Upper lobe of right lung (tissue), 1 donor: ENCODE measurements around the gene DCST1. TPM values are rescaled to one million over a fixed set of nuclear protein-coding genes. Genes with fewer than 3 reads are reported as not detected.

Experiments used
- ATAC-seq: fragments of 200-7000 bp; cut with Tn5 transposase; one replicate; pipeline ENCODE4 v1.9.1; 2020; ENCODE audit warnings: mild to moderate bottlenecking, moderate library complexity
- DNase-seq: peaks from one replicate; pipeline ENCODE4 v3.0.0-alpha.2; 2020
- H3K27ac ChIP-seq: fragments of 200-600 bp; one replicate; pipeline ENCODE4 v1.8.0; 2022
- H3K27me3 ChIP-seq: fragments of 200-600 bp; one replicate; pipeline ENCODE4 v1.8.0; 2022; ENCODE audit warnings: mild to moderate bottlenecking
- H3K36me3 ChIP-seq: fragments of 200-600 bp; one replicate; pipeline ENCODE4 v1.8.0; 2022
- H3K4me1 ChIP-seq: fragments of 200-600 bp; one replicate; pipeline ENCODE4 v1.8.0; 2022
- H3K4me3 ChIP-seq: fragments of 200-600 bp; one replicate; pipeline ENCODE4 v1.8.0; 2022; ENCODE audit warnings: mild to moderate bottlenecking
- H3K9me3 ChIP-seq: fragments of 200-600 bp; one replicate; pipeline ENCODE4 v1.8.0; 2022
- intact Hi-C: fragments of 100-400 bp; cut with DNase I; formaldehyde crosslinking; loops from one replicate; pipeline ENCODE4 v1.11.0; 2022
- total RNA-seq: library from RNA; stranded (reverse); fragmentation: NEBNext Ultra II Directional; extraction: Animal tissue kit (Norgen Biotek cat#: 25700); gene quantifications from one replicate; pipeline ENCODE4 v1.2.1, GENCODE V29; 2021
- TF ChIP-seq, protein P1 (sequence below): fragments of 200-600 bp; IDR thresholded peaks from one replicate; pipeline ENCODE4 v1.8.0; 2022; ENCODE audit warnings: antibody characterized with exemption
- donor health status: DM: no; HTN: yes; CAD: no; lungs with severe emphysema.

Gene DCST1
- total RNA-seq, 1 donor from 2014 or later: not detected

DNA sequence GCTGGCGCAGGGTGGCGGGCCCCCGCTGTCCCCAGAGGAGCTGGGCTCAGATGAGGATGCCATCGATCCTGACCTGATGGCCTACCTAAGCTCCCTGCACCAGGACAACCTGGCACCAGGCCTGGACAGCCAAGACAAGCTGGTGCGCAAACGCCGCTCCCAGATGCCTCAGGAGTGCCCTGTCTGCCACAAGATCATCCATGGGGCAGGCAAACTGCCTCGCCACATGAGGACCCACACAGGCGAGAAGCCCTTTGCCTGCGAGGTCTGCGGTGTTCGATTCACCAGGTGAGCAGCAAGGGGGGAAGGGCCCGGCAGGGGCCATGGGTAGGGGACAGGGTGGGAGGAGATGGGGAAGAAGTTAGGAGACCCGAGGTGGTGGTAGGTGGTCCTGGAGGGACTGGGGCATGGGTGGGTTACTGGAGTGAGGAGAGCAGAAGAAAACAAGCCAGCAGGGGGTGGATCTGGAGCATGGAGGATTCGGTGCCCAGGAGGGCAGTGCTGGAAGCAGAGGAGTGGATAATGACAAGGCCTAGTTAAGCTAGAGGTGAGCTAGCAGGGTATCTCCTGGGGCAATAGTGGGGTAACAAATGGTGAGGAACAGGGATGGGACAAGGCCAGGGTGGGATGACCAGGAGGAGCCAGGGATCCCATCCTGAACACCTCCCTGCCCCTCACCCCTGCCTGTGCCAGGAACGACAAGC, 17.9 kb upstream of the DCST1 start:
- no peak overlapping the region for H3K4me3 ChIP-seq
- H3K9me3 ChIP-seq: no peaks in the 10 kb centered on the region
- peaks cover 57% of the 10 kb centered on the region for H3K4me1 ChIP-seq
- no peak overlapping the region for H3K27ac ChIP-seq
- H3K36me3 ChIP-seq: peaks cover 28% of the 10 kb centered on the region
- TF ChIP-seq, protein P1, sequence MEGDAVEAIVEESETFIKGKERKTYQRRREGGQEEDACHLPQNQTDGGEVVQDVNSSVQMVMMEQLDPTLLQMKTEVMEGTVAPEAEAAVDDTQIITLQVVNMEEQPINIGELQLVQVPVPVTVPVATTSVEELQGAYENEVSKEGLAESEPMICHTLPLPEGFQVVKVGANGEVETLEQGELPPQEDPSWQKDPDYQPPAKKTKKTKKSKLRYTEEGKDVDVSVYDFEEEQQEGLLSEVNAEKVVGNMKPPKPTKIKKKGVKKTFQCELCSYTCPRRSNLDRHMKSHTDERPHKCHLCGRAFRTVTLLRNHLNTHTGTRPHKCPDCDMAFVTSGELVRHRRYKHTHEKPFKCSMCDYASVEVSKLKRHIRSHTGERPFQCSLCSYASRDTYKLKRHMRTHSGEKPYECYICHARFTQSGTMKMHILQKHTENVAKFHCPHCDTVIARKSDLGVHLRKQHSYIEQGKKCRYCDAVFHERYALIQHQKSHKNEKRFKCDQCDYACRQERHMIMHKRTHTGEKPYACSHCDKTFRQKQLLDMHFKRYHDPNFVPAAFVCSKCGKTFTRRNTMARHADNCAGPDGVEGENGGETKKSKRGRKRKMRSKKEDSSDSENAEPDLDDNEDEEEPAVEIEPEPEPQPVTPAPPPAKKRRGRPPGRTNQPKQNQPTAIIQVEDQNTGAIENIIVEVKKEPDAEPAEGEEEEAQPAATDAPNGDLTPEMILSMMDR: no peak
- no peaks in the 10 kb centered on the region for H3K27me3 ChIP-seq
- intact Hi-C loops: no loop called here
- DNase-seq (no peak), ATAC-seq (no peak)

DNA sequence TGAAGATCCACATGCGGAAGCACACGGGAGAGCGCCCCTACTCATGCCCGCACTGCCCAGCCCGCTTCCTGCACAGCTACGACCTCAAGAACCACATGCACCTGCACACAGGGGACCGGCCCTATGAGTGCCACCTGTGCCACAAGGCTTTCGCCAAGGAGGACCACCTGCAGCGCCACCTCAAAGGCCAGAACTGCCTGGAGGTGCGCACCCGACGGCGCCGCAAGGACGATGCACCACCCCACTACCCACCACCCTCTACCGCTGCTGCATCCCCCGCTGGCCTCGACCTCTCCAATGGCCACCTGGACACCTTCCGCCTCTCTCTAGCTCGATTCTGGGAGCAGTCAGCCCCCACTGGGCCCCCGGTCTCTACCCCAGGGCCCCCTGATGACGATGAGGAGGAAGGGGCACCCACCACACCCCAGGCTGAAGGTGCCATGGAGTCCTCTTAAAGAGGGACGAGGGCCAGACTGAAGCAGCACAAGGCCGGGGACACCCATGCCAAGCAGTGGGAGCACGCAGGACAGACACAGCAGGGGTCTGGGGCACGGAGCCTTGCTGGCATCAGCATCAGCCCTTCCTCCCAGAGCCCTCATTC, 17.3 kb upstream of the DCST1 start:
- peaks cover 50% of the 10 kb centered on the region for H3K4me1 ChIP-seq
- H3K4me3 ChIP-seq: no peak overlapping the region
- intact Hi-C loops: no loop called here
- H3K27me3 ChIP-seq: no peaks in the 10 kb centered on the region
- ATAC-seq (no peak), DNase-seq (no peak)
- peaks cover 28% of the 10 kb centered on the region for H3K36me3 ChIP-seq
- TF ChIP-seq, protein P1: no peak
- no peaks in the 10 kb centered on the region for H3K9me3 ChIP-seq
- peak overlapping the region; percentile 76 for H3K27ac ChIP-seq

DNA sequence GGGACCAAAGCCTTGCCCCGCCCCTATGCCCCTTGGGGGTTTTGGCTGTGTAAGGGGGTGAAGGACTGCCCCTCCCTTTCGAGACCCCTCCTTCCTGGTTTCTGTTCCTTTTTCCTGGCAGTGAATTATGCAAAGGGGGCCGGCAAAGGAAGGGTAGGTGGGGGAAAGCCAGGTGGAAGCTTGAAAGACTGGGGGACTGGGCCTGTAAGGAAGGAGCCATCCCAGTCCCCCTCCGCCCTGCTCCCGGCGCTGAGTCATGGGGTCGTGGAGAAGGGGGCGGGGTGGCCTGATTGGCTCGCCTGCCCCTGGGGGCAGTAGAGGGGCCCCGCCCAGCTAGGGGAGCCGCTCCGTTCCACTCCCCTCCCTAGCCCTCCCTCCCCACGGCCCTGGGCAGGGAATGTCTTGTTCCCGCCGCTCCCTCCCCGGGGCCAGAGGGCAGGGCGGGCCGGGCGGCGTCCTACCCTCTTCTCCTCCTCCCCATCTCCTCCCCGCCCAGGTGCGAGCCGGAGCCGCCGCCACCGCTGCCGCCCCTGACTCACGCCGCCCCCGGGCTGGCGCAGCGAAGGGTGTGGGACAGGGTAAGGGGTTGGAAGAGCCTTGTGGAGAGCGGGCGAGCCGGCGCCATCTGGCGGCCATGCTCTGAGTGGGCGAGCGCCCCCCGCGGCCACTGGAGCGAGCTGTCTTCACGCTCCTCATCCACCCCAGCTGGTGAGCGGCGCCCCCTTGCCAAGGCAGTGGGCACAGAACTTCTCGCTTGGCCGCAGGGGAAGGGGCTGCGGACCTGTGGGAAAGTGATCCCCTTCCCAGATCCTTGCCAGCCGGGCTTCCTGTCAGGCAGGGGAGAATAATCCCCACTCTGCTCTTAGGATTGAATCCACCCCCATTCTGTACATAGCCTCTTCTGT, 16.3 kb upstream of the DCST1 start:
- TF ChIP-seq, protein P1: peak; percentile 98
- peaks cover 41% of the 10 kb centered on the region for H3K4me1 ChIP-seq

DNA sequence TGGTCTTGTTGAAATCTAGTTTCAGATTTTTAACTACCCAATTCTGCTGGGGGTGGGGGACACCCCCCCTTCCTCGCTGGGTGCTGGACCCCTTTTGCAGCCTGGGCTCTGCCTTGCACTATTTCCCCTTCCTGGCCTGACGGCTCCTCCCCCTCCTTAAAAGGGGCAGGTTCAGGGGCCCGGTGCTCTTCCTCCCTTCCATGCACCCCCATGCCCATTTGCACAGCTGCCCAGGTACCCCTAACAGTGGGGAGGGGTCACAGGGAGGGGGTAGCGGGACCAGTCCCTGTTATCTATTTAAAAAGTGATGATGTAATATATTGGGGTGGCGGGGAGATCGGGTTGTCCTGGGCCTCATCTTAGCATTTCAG, 15.7 kb upstream of the DCST1 start:
- intact Hi-C loops: no loop called here
- Histone ChIP-seq H3K9me3 (no peaks in the 10 kb centered on the region), H3K27me3 (no peaks in the 10 kb centered on the region), H3K36me3 (peaks cover 28% of the 10 kb centered on the region), H3K27ac (peak overlapping the region; percentile 76), H3K4me1 (peaks cover 34% of the 10 kb centered on the region), H3K4me3 (peak overlapping the region; percentile 47)
- DNase-seq (no peak), ATAC-seq (no peak)
- TF ChIP-seq, protein P1: no peak

More for the DNA sequence above, 16.3 kb upstream of the DCST1 start:
- Histone ChIP-seq H3K27ac (peak overlapping the region; percentile 76), H3K27me3 (no peaks in the 10 kb centered on the region), H3K9me3 (no peaks in the 10 kb centered on the region), H3K4me3 (peak overlapping the region; percentile 47), H3K36me3 (peaks cover 28% of the 10 kb centered on the region)
- intact Hi-C loops: no loop called here
- DNase-seq (peak; percentile 96), ATAC-seq (peak; percentile 94)

DNA sequence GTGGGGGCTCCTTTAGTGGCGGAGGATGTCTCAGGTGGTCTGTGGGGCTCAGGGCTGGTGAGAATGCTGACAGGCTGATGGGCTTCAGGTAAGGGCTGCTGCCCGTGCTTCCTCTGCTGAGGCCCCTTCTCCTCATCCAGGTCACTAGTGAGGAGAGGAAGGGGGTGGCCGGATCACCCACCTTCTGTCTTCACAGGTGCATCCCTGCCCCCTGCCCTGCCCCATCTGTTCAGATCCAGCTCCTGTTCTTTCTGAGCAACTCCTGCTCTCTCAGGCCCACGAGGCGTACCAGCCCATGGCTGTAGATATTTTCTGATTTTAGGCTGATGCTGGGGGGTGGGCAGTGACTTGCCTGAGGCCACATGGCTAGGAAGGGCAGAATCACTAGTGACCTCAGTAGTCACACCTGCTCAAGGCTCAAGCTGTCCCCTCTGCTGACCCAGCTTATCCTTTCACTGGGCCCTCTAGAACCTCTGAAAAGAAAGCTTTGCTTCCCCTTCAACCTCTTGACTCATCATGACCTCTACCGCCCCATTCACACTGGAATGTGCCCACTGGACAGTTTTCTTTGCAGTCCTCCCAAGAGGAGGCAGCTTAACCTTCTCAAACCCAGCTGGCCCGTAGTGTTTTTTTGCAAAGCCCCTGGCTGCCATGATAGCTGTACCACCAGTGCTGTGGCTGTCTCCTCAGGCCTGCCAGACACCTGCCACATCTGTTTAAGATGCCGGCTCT, 14.8 kb upstream of the DCST1 start:
- no peak for ATAC-seq
- Histone ChIP-seq H3K9me3 (no peaks in the 10 kb centered on the region), H3K27ac (no peak overlapping the region), H3K36me3 (peaks cover 28% of the 10 kb centered on the region), H3K4me1 (peaks cover 29% of the 10 kb centered on the region), H3K4me3 (no peak overlapping the region), H3K27me3 (no peaks in the 10 kb centered on the region)
- DNase-seq: no peak
- TF ChIP-seq, protein P1: no peak
- intact Hi-C loops: no loop called here
